Uterus (tissue), 2 donors: ENCODE measurements around the gene TEX2.

ENCODE experiments used
- CTCF ChIP-seq, 4 experiments: fragments of 200-600 bp in 2 of 4; fragments of 450-650 bp in 2 of 4; sonication (generic) in 2 of 4; IDR thresholded peaks; one replicate each; pipeline ENCODE4 v1.5.1; 2016 to 2019; ENCODE audit warnings: antibody characterized with exemption in 4 of 4, mild to moderate bottlenecking in 2 of 4, moderate library complexity in 1 of 4
- POLR2A ChIP-seq, 2 donors: fragments of 450-650 bp; IDR thresholded peaks; one replicate each; pipeline ENCODE4 v1.6.1; 2016; ENCODE audit warnings: antibody characterized with exemption in 2 of 2, mild to moderate bottlenecking in 1 of 2, moderate library complexity in 1 of 2

DNA sequence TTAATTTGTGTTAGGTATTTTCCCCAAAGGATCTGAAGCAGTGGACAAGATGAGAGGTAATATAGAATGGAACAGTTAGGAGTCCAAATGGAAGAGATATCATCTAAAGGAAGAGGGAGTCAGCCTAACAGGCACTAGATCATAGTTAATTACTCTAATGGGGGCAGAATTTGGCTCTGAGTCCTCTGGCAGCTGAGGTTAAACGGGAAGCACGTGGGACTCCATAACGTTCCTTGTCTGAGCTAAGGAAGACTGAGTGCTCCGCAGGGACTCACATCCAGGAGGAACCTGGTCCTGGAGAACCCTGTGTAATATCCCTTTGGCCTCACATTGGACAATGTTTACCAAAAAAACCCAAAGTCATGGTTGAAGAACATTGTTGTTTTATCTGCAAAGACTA, 46.6 kb upstream of the TEX2 start:
- no peak for TF ChIP-seq CTCF (IDR thresholded peaks at IDR 0.05)
- no peak for TF ChIP-seq POLR2A (IDR thresholded peaks at IDR 0.05)
